Cerebellar cortex (tissue), 1 donor: ENCODE measurements around the gene MATR3.

Experiments
- DNase-seq: peaks from one replicate; pipeline ENCODE4 v3.0.0-alpha.2; 2015; ENCODE audit warnings: low spot score

Gene MATR3

GRCh38 chr5:139272471-139273321 lies 20.8 kb upstream of the MATR3 start:
- DNase-seq = no peak

DNA sequence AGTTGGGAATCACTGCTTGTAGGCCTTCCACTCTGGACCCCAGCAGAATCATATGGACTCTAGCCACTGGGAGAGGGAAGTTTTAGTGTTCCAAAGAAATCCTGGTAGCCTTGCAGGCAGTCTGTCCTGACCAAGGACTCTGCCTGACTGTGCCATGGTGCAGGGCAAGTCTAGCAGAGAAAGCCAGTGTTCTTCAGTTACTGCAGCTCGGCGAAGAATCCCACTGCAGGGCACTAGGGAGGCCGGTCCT lies 20.3 kb upstream of the MATR3 start:
- DNase-seq = peak; percentile 55

DNA sequence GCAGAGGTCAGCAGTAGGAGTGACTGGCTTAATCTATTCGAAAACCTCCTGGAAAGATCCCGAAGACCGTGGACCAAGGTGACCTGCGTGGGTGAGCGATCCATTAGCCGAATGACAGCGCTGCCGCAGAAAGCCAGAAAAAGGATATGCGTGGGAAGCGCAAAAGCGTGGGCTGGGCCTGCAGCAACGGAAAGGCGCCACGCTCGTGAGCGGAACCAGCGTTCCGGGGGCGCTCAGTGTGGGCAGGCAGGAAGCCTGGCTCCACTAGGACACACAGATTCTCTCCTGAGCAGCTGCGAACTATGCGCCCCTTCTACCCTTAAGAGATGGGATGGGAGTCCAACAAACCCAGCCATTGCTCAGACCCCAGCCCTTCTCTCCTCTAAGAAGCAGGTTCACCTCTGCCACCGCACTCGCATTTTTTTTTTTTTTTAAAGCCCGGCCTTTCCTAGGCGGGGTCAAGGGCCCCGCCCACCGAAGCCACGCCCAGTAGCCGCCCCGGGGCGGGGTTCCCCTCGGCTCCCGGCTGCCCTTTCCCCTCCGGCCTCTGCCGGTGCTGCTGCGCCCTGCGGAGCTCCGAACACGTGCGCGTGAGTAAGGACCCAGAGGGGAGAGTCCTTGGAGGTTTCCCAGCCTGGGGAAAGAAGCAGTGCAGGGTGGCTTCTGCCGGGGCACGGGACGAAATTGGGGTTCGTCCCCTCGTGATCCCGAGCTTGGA lies 19.8 kb upstream of the MATR3 start:
- peak; percentile 83 for DNase-seq

DNA sequence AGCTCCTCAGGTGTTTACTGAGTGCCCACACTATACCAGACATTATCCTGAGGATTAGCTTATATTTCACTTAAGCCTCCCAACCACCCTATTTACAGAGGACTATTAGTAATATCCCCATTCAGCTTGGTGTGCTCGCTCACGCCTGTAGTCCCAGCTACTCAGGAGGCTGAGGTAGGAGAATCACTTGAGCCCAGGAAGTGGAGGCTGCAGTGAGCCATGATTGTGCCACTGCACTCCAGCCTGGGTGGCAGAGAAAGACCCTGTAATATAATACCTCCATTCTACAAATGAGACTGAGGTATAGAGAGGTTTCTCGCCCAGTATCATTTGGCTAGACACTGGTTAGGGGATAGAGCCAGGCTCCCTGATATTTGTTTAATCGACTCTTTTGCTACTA lies 18.0 kb upstream of the MATR3 start:
- no peak for DNase-seq

DNA sequence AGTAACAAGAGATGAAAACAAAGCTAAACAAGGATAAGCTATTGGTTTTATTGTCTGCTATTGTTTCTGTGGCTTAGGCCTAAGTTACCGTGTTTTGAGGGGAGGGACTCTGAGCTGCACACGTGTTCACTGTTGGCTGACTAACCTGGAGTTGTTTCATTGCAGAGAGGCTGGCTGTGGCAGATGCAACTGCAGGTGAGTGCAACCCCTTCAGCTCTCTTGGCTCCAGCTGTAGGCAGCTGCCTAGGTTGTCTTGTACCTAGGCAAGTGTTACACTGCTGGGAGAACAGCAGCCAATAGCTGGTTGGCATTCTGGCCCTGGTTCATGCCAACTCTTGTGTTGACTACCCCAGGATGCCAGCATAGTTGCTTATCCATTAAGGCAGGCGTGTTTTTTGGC lies 17.6 kb upstream of the MATR3 start:
- DNase-seq = no peak

DNA sequence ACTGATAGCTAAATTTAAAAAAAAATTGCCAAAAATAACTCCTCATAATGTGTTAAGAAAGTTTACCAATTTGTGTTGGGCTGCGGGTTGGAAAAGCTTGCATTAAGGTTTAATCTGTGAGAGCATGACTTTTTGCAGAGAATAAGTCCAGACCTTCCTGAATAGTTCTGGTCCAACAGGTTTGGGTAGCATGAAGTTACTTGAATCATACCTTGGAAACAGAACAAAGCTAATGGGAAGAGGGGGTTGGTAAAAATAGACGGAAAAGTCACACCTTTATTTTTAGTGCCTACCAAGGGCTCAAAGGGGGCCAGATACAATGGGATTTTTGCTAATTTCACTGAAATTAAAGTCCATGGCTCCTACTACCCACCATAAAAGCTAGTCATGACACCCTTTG lies 17.1 kb upstream of the MATR3 start:
- DNase-seq = no peak

GRCh38 chr5:139277171-139277570 lies 16.4 kb upstream of the MATR3 start:
- DNase-seq = no peak

DNA sequence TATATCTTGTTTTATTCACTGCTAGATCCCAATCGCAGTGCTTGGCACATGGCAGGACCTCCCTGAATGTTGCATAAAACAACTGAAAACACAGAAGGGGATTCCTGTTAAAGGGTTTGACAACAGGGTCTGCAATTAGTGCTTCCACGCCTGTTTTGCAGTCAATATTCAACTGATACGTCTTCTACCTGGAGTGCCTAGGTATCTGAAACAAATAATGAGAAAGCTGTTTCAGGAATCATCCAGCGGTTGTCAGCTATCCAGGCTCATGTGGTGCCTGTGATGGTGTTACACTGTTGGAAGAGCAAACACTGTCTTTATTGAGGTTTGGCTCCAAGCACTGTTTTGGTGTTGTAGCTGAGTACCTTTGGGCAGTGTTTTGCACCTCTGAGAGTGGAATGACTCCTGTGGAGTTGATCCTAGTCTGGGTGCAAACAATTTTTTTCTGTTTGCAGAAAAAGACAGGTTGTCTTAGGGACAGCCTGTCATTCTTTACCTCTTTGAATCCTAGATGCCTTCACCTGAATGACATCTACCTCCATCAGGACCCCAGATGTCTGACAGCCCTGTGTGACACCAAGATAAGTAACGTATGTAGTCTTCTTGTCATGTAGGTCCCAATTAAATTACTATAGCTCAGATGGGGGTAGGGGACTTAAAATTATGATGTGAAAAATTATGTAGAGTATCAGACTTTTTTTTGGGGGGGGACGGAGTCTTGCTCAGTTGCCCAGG lies 14.8 kb upstream of the MATR3 start:
- no peak for DNase-seq

- no peak for DNase-seq
Observed at GRCh38 chr5:139282197-139282557, 11.4 kb upstream of the MATR3 start.

DNA sequence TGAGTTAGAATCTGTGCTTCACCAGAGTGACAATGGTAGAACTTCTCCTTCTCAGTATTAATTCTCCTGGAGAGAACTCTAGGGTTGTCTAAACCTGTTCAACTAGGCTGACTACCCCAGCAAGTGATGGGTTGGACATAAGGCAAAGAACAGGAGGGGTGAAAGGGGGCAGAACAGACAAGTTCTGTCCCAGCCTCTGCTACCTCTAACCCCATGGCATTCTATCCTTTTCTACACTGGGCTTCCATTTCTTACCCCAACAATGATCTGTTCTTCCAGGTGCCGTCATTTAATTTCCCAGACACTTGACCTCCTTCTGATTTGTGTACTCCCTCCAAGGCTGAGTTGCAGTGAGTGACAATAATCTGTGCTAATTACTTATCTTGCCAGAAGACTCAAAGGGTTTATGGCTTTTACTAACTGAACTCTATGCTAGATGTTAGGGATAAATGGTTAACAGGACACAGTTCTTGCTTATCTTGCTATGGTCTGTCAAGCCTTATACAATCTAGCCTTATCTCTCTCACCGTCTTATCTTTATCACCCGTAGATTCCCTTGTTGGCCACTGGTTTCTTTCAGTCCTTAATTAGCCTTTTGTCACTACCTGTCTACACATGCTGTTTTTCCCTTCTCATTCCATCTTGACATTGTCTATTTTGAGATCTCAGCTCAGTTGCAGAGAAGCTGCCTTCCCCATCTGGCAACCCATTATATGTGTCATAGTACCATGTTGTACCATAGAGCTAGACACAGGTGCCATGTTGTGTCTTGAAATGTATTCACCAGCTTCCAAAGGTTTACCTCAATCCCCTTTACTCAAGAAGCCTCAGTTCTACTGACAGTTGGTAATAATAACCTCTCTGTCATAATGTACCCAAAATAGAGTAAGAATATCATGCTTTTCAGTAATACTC lies 10.0 kb upstream of the MATR3 start:
- no peak for DNase-seq

DNA sequence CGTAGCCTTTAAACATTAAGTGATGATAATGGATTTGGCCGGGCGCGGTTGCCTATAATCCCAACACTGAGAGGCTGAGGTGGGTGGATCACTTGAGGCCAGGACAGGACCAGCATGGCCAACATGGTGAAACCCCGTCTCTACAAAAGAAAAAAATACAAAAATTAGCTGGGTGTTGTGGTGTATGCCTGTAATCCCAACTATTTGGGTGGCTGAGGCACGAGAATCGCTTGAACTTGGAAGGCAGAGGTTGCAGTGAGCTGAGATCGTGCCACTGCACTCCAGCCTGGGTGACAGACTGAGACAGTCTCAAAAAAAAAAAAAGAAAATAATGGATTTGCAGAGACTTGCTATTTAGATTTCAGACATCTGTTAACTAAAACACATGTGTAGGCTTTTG lies 9.2 kb upstream of the MATR3 start:
- DNase-seq = no peak

DNA sequence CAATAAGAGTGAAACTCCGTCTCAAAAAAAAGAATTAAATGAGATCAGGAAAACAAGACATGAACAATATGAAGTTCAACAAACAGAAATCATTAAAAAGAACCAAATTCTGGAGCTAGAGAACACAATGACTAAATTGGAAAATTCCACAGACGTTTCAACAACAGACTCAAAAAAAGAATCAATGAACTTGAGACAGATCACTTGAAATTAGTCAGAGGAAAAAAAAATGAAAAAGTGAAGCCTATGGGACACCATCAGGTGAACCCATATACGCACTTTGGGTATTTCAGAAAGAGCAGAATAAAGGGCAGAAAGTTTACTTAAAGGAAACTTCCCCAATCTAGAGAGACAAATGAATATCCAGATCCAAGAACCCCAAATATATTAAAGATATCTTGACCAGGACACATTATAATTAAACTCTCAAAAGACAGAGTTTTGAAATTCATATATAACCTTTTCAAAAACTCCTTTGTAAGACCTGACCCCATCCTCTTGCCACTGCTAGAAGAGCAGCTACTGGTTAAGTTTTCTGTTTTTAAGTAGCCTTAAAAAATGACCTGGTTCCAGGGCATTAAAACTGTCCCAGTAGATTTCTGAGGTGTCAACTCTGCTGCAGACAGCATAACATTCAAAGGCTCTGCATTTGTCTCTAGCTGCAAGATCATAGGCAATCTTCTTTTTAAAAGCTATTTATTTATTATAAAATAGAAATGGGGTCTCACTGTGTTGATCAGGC lies 7.7 kb upstream of the MATR3 start:
- DNase-seq = no peak

GRCh38 chr5:139287890-139288635 lies 5.5 kb upstream of the MATR3 start:
- DNase-seq = peak; percentile 49

GRCh38 chr5:139291051-139291450 lies 2.5 kb upstream of the MATR3 start:
- no peak for DNase-seq

DNA sequence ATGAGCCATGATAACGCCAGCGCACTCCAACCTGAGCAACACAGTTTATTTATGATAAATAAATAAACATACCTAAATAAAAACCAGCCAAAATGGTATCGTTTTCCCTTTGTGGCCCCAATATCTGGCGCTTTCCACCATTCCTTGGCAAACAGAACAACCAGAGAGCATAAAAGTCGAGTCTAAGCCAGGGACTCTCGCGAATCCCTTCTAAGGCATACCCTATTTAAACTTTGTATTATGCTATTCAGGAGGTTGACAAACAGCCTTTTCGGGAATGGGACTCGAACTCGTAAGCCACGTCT lies 386 bp upstream of the MATR3 start:
- DNase-seq = no peak

DNA sequence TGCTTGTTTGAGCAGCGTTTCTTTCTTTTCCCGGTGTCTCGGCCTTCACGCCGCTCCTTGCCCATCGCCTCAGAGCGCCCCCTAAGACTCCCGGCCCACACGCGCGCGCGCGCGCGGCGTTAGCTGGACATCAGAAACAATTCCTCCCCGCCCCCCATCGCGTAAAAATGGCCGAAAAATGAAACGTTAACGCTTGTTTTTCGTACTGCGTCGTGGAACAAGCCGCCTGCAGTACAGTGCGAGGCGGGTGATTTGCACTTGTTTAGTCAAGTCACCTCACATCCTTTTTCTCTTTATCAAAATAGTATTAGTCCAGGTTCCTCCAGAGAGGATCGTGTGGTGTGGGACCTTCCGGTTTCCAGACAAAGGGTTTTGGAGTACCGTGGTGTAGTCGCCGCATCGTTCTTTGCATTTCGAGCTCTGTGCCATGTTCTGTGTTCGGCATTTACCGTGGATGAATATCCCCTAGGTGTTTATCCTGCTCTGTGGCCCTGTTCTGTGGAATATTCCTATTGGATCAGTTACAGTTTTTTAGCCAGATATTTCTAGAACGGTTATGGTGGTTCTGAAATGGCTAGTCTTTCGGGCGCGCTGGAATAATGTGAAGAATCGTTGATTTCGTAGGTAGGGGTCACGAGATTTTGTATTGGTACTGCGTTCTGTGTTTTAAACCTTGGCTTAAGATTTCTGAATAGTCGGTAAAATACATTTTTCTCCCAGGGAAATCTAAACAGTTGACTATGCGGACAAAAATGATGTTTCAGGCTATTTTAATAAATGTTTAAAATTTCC lies 1.0 kb downstream of the MATR3 start:
- peak; percentile 80 for DNase-seq

GRCh38 chr5:139295346-139296057 lies 2.0 kb downstream of the MATR3 start:
- no peak for DNase-seq

DNA sequence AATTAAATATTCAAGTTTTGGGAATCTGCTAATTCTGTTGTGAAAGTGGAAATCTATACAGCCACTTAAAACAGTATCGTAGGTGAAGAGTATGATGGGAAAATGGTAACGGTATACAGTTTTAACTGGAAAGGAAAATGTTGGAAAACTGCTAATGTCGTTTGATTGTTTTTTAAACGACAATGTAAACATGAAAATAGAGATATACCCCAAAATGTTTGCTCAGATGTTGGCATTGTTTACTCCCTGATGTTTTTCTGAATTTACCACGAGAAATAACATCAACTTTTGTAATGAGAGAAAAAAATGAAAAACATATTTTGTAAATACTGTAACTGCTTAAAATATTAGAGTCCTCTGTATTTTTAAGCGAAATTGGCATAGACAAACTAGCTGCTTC lies 2.7 kb downstream of the MATR3 start:
- no peak for DNase-seq

DNA sequence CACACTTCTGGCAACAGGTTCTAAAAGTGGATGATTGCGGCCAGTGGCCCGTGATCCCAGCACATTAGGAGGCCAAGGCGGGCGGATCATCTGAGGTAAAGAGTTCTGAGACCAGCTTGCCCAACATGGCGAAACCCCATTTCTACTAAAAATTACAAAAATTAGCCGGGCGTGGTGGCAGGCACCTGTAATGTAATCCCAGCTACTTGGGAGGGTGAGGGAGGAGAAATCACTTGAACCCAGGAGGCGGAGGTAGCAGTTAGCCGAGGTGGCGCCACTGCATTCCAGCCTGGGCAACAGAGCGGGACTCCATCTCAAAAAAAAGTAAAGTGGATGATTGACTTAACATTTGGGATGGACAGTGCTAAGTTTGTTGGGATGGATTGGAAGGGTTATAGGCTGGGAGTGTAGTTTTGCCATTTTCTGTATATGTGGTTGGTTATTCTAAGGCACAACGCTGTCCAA lies 3.4 kb downstream of the MATR3 start:
- no peak for DNase-seq
